CD4-positive, alpha-beta T cell treated with Interleukin-21 for 1 hour (primary cell): Measurements from ENCODE around the gene RAD51D.
"Not testable (repeated sequence)": the region's sequence is repeated elsewhere in the genome, so short reads cannot be mapped to it uniquely, and the experiment has no call there.

ENCODE experiments used
- DNase-seq: peaks from one replicate; pipeline ENCODE4 v3.0.0-alpha.2; 2020

The RAD51D gene

DNA sequence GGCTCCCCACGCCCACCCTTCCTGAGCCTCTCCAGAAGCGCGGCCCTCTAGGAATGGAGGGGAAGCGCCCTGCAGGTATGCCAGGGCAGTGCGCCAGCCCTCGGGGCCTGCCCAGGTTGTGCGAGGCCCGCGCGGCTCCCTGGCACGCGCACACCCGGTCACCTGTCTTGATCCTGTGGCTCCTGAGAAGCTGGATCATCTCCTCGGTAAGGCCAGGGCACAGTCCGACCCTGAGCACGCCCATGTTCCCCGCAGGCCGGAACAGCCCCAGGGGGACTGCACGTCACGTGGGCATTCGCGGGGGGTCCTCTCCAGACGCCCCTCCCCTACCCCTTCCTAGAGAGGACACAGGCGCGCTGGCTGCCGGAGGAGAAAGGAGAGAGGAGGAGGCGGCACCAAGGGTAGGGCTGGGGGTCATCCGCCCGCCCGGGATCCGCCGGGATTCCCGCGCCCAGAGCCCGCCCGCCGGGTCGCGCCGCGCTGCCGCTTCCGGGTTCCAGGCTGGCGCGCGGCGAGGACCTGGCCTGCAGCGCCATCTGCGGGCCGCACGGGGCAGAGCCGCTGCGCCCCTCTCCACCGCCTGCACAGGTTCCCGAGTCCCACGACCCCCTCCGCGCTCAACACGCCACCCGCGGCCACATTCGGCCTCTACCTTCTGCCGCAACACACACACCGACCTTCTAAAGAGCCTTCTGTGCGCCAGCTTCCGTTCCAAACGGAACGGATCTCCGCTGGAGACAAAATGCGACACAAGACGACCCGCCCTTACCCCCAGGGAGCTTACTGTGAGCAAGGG lies at the start of gene RAD51D:
RAD51D (minus strand) TSS at position 491 of the 796 bp plus-strand sequence; CDS start at position 244, 247 bp downstream.
- peak; percentile 82 for DNase-seq

- DNase-seq = no peak
Observed at GRCh38 chr17:35167666-35168065, 48.0 kb upstream of the RAD51D start.

DNA sequence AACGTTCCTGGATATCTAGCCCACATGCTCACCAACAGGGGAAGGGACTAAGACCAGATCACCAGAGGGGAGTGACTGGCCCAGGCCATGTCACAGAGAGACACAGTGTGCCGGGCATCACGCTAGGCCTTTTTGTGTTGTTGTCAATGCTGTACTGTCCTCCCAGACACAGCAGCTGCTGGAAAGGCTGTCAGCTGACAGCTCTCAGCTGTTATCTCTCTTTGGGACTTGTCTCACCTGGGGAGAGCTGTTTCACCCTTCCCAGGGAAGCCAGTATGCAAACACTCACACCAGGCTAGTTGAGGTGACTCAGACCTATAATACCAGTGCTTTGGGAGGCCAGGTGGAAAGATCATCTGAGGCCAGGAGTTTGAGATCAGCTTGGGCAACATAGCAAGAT lies 47.4 kb upstream of the RAD51D start:
- DNase-seq = no peak

- DNase-seq = no peak
Observed at GRCh38 chr17:35166526-35166925, 46.9 kb upstream of the RAD51D start.

- DNase-seq = no peak
Observed at GRCh38 chr17:35164716-35165115, 45.1 kb upstream of the RAD51D start.

GRCh38 chr17:35163886-35164285 lies 44.2 kb upstream of the RAD51D start:
- DNase-seq = no peak

- no peak for DNase-seq
Observed at GRCh38 chr17:35162755-35163154, 43.1 kb upstream of the RAD51D start.

GRCh38 chr17:35161281-35161761 lies 41.7 kb upstream of the RAD51D start:
- peak; percentile 67 for DNase-seq

DNA sequence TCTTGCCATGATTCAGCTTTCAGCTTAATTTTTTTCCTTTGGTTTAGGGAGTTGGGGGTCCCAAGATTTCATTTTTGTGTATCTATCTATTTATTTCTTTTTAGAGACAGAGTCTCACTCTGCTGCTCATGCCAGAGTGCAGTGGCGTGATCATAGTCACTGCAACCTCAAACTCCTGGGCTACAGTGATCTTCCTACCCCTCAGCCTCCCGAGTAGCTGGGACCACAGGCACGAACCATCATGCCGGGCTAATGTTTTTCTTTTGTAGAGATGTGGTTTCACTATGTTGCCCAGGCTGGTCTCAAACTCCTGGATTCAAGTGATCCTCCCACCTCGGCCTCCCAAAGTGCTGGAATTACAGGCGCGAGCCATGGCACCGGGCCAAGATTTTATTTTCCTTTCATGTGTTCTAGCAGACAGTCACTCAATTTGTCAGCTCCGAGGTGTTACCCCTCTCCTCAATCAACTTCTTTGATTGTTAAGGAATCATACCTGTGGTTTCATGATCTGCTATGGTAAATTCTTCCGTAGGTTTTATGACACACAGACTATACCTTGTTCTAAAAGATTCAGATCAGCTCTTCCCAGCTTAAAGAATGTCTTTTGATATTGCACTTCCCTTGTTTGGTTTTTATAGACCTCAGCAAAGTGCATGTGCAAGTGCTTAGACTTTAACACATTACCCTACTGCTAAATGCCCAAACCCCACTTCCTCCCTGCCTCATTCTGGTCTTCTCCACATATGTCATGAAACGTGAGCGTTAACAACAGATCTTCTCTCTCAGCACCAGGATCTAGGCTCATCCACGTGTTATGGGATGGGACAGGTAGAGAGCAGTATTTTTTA lies 40.9 kb upstream of the RAD51D start:
- DNase-seq = peak; percentile 51

DNA sequence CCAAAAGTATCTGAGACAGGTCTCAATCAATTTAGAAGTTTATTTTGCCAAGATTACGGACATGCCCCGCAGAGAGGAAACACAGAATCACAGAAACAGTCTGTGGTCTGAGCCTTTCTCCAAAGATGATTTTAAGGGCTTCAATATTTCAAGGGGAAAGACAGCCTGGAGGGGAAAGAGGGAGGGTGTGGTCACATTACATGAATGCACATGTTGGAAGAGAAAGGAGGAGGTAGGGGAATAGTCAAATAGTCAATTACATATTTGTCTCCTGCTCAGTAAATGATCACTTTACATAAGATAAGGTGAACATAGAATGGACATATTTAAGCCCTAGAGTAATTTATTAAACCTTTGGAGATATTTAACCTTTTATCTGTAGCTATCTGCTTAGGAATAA lies 40.3 kb upstream of the RAD51D start:
- no peak for DNase-seq

DNA sequence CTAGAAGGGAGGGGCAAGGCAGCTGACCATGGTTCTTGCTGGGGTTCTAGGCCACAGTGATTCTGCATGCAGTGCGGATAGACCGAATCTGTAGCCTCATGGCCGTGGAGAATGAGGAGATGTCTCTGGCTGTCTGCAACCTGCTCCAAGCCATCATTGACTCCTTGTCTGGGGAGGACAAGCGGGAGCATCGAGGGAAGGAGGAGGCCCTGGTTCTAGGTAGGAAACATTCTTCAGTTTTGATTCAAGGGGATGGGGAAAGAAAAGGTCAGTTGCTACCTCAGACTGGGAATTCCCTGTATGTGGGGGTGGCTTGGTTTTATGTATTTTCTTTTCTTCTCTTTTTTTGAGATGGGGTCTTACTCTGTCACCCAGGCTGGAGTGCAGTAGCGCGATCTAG lies 35.6 kb upstream of the RAD51D start:
- DNase-seq = no peak

DNA sequence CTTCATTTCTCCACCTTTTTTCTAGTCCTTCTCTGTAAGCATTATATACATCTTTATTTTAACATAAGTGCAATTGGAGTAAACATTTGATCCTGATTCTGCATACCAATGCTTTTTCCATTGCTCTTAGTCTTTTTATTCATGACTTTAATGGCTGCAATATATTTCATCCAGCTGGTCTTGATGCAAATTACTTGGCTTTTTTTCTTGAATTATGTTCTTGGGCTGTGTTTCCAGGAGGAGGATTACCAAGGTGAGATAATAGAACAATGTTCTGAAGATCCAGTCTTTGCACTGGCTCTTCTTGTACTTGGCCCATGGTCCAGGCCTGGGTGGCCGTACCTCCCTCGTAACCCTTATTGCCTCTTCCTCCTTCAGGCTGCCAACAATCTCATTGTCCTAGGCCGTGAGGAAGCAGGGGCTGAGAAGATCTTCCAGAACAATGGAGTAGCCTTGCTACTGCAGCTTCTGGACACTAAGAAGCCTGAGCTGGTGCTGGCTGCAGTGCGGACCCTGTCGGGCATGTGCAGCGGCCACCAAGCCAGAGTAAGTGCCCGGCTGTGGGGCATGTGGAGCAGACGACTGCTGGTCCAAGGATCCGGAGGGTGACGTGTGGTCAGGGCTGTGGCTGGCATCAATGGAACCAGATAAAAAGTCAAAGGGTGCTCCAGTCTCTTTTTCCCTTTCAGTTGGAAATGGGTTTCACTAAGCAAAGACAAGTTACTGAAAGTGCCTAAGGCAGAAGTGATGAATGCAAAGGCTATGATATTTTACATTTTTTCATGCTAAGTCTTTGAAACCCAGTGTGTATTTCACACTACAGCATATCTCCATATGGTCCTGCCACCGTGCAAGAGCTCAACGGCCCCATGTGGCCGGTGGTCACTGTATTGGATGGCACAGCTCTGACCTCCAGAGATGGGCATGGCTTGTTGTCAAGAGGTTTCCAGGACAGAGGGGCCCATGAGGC lies 34.8 kb upstream of the RAD51D start:
- DNase-seq = no peak

DNA sequence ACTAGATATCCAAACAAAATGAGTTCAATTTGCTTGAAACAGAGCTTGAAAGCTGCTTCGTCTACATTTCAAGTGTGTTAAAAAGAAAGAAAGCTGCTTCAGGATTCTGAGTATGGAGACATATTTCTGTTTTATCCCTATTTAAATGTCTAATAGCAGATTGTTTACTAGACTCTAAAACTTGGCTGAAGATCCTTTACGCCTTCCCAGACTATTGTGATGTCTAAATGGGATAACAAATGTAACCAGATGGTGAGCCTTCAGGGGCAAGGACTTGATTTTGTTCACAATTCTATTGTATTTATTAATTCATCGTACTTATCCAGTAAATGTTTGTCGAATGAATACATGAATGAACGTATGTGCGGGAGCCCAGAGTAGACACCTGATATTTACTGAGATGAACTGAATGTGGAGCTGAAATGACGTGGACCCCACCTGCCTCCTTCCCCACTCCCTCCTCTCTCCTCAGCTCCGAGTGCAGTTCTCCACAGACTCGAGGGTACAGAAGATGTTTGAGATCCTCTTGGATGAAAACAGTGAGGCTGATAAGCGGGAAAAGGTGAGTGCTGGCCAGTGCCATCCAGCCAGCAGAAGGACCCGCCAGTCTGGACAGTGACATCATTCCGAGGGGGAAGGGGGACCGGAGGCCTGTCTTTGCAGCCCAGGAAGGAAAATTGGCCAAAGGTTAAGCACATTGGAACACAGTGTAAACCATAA lies 32.9 kb upstream of the RAD51D start:
- no peak for DNase-seq

DNA sequence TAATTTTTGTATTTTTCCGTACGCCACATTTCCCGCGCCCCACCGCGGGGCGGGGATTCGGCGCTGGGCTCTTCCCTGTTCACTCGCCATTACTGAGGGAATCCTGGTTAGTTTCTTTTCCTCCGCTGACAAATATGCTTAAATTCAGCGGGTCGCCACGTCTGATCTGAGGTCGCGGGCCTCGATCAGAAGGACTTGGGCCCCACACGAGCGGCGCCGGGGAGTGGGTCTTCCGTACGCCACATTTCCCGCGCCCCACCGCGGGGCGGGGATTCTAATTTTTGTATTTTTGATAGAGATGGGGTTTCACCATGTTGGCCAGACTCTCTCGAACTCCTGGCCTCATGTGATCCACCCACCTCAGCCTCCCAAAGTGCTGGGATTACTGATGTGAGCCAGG lies 31.4 kb upstream of the RAD51D start:
- not testable (repeated sequence) for DNase-seq

- no peak for DNase-seq
Observed at GRCh38 chr17:35149941-35150340, 30.3 kb upstream of the RAD51D start.

- DNase-seq = no peak
Observed at GRCh38 chr17:35148144-35148543, 28.5 kb upstream of the RAD51D start.

DNA sequence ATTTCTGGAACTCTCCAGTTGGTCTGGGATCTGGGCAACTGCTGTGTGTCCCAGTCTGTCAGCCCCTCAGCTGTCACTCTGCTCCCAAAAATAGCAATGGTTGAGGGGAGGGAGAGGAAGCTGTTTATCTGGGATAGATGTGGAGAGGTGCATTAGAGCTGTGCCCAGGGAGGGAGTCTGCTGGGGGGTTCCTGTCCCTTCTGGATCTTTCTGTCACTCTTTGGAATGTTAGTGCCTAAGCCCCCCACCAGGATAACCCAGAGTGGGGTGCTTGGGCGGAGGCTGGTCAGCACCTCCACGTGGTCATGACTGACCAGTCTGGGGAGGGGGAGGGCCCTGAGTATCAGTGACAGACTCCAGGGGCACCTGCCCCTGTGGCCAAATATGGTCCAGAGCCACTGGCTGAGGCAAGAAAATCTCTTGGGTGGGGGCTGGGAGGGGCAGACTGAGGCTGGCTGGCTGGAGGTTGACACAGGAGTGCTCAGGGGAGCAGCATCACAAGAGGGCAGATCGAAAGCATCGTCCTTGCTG lies 27.8 kb upstream of the RAD51D start, which contains the start of gene UNC45B:
UNC45B (plus strand) TSS at position 443 of the 531 bp plus-strand sequence. CDS start 447 bp downstream, outside the sequence.
- DNase-seq = no peak

DNA sequence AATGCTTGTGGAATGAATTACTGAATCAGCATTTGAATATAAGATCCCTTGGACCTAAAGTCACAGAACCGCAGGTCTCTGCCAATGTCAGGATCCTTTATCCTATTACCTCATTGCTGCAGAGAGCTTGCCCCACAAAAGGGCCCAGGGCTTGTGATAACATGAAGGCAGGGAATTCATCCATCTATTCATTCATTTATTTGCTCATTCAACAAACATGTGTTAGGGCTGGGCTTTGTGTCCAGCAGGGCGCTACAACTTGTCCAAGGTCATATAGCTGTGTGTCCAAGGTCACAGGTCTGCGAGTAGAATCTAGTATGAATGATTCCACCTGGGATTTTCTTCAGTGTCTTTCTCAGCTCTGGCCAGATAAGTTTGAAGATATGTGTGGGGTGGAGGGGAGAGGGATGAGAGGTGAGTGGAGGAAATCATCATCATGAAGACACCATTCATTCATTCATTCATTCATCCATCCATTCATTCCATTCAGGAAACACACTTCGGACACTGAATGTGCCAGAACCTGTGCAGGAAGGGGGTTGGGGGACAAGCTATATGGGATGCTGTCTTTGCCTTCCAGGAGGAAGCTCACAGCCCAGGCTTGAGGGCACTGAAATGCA lies 26.7 kb upstream of the RAD51D start:
- DNase-seq = no peak

- no peak for DNase-seq
Observed at GRCh38 chr17:35144840-35145239, 25.2 kb upstream of the RAD51D start.

DNA sequence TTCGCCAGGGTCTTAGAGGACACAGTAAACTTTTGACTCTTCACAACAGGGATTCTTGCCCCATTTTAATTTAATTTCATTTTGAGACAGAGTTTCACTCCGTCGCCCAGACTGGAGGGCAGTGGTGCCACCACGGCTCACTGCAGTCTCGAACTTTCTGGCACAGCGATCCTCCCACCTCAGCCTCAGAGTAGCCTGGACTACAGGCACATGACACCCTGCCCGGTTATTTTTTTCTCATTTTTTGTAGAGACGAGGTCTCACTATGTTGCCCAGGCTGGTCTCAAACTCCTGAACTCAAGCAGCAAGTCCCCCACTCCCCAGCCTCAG lies 22.8 kb upstream of the RAD51D start:
- DNase-seq = no peak
